Fibroblast of lung (primary cell): ENCODE measurements around the gene MSH4.

Source experiments
- EZH2 ChIP-seq: IDR thresholded peaks from 2 replicates; pipeline ENCODE4 v1.5.1; 2012; ENCODE audit warnings: low read length, control low read depth, mild to moderate bottlenecking; ENCODE audit errors: missing control alignments
- TF ChIP-seq, protein P1 (sequence below), 2 donors: IDR thresholded peaks in 1 of 2; conservative IDR thresholded peaks in 1 of 2; 1 replicate in 1 of 2; 2 replicates in 1 of 2; pipeline ENCODE4 v1.5.1; 2011 to 2012; ENCODE audit warnings: low read length in 2 of 2, control low read depth in 1 of 2, inconsistent platforms in 1 of 2, low read depth in 1 of 2, mild to moderate bottlenecking in 1 of 2

GRCh38 chr1:75797273-75797588 is 549 bp downstream of the MSH4 start:
- TF ChIP-seq, protein P1, sequence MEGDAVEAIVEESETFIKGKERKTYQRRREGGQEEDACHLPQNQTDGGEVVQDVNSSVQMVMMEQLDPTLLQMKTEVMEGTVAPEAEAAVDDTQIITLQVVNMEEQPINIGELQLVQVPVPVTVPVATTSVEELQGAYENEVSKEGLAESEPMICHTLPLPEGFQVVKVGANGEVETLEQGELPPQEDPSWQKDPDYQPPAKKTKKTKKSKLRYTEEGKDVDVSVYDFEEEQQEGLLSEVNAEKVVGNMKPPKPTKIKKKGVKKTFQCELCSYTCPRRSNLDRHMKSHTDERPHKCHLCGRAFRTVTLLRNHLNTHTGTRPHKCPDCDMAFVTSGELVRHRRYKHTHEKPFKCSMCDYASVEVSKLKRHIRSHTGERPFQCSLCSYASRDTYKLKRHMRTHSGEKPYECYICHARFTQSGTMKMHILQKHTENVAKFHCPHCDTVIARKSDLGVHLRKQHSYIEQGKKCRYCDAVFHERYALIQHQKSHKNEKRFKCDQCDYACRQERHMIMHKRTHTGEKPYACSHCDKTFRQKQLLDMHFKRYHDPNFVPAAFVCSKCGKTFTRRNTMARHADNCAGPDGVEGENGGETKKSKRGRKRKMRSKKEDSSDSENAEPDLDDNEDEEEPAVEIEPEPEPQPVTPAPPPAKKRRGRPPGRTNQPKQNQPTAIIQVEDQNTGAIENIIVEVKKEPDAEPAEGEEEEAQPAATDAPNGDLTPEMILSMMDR (conservative IDR thresholded peaks at IDR 0.05 in 1 of 2, IDR thresholded peaks at IDR 0.05 in 1 of 2; ENCODE audit: low read depth in 1 of 2, low read length in 2 of 2): no peak
- no peak for TF ChIP-seq EZH2
